ENCODE measurements around the gene VAV1.
A peak's percentile ranks its signal among the peaks of the same experiment; 100 is the strongest.
"Not testable (repeated sequence)": the region's sequence is repeated elsewhere in the genome, so short reads cannot be mapped to it uniquely, and the experiment has no call there.

VAV1 gene

GRCh38 chr19:6820237-6820636, 47.7 kb downstream of the VAV1 start:
- no peak for DNase-seq

DNA sequence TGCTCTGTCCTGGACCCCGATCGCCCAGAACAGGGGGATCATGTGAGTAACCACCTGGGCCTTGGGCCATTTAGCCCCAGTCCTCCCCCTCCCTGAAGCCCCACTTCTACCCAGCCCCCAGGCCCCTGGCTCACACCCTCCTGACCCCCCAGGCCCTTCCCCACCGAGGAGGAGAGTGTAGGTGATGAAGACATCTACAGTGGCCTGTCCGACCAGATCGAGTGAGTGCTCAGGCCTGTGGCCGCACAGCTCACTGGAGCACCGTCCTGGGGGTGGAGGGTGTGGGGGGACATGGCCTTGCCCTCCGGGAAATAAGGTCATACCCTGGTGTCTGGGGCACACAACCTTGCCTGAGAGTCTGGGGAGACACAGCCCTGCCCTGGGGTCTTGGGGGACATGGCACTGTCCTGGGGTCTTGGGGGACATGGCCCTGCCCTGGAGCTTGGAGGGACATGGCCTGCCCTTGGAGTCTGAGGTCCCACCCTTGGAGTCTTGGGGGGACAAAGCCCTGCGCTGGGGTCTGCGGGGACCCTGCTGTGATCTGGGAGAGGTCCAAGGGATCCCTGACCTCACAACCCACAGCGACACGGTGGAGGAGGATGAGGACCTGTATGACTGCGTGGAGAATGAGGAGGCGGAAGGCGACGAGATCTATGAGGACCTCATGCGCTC, 49.3 kb downstream of the VAV1 start:
- no peak for DNase-seq

DNA sequence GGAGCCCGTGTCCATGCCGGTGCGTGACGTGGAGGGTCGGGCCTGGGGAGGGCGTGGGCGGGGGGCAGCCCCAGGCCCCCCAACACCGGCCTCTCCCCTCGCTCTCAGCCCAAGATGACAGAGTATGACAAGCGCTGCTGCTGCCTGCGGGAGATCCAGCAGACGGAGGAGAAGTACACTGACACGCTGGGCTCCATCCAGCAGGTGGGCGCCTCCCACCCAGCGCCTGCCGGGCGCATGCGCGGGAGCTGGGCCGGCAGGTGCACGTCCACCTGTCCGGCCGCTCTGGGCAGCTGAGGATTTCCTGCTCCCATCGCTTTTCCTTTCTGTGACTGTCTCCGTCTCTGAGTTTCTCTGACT, 49.8 kb downstream of the VAV1 start:
- no peak for DNase-seq

- no peak for DNase-seq
Measured at GRCh38 chr19:6825076-6825774, 52.7 kb downstream of the VAV1 start.

DNA sequence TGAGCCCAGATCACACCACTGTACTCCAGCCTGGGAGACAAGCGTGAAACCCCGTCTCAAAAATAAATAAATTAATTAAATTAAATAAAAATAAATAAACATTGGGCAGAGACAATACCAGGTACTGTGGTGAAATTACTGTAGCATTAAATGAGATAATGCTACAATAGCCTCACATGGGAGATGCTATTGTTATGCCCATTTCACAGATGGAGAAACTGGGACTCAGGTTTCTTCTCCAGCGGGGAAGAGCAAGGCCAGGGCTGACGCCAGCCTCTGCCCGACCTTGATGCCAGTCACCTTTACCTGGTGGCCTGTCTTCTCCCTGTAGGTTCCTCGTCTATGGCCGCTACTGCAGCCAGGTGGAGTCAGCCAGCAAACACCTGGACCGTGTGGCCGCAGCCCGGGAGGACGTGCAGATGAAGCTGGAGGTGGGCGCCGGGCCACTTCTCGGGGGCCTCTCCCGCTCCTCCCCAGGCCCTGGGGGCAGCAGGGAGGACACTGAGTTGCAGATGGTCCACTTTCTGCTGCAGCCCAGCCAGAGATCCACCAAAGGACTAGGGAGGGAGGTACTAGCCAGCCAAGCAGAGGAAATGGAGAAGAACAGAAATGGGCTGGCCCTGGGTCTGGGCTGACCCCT, 53.9 kb downstream of the VAV1 start:
- no peak for DNase-seq

DNA sequence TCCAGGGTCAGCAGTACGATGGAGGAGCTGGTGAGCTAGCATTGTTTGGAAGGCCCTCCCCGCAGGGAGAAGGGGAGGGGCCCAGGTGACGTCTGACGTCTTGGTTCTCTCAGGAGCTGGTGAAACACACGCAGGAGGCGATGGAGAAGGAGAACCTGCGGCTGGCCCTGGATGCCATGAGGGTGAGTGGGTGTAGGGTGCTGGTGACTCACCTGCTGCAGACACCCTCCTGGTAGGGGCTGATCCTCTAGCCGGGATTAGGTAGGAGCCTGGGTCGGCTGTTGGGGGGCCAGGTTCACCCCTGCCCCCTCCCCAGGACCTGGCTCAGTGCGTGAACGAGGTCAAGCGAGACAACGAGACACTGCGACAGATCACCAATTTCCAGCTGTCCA, 55.8 kb downstream of the VAV1 start:
- no peak for DNase-seq

DNA sequence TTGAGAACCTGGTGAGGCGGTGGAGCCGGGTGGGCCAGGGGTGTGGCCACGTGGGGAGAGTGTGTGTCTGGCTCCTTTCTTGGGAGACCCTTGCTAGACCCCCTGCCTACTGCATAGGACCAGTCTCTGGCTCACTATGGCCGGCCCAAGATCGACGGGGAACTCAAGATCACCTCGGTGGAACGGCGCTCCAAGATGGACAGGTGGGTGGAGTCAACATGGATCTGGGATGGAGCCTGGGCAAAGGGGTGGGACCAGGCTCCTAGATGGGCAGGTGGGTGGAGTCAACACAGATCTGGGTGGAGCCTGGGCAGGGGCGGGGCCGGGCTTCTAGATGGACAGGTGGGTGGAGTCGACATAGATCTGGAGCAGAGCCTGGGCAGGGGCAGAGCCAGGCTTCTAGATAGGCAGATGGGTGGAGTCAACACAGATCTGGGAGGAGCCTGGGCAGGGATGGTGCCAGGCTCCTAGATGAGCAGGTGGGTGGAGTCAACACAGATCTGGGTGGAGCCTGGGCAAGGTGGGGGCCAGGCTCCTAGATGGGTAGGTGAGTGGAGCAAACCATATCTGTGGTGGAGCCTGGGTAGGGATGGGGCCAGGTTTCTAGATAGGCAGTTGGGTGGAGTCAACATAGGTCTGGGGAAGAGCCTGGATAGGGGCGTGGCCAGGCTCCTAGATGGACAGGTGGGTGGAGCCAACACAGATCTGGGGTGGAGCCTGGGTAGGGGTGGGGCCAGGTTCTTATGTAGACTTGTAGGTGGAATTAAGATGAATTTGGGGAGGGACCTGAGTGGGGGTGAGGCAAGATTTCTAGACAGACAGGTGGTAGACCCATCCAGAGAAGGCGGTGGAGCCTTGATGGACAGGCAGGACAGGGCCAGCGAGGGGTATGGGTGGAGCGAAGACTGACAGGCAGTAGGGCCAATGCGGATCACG, 56.5 kb downstream of the VAV1 start:
- peak; percentile 64 for DNase-seq

GRCh38 chr19:6829829-6830228, 57.3 kb downstream of the VAV1 start:
- not testable (repeated sequence) for DNase-seq

GRCh38 chr19:6831084-6831483, 58.6 kb downstream of the VAV1 start:
- not testable (repeated sequence) for DNase-seq

GRCh38 chr19:6832412-6832811, 59.9 kb downstream of the VAV1 start:
- no peak for DNase-seq

DNA sequence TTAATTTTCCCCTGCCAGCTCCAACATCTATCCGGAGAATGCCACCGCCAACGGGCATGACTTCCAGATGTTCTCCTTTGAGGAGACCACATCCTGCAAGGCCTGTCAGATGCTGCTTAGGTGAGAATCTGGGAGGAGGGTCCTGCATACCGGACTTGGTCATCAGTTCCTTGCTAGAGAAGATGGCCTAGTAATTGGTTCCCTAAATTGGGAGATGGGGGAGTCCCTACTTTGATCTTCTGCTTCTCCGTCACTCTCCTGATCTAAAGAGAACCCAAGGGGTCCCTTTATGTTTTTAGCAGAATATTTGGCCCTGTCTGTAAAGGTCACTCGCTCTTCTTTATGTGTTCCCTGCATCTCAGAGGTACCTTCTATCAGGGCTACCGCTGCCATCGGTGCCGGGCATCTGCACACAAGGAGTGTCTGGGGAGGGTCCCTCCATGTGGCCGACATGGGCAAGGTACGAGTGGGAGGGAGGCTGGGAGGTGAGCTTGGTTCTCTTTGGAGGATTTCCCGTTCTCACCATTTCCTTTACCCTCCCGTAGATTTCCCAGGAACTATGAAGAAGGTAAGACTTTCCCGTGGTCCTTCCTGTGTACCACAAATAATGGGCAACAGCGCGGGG, 60.8 kb downstream of the VAV1 start:
- DNase-seq, result no peak

DNA sequence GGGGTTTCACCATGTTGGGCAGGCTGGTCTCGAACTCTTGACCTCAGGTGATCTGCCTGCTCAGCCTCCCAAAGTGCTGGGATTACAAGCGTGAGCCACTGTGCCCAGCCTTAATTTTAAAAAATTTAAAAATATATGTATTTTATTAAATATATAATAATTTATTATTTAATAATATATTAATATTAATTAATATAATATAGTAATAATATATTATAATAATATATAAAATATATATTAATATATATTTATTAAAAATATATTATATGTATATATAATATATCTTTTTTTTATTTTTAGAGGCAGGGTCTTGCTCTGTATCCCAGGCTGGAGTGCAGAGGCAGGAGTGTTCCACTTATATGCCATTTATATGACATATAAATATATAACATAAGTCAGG, 61.9 kb downstream of the VAV1 start:
- DNase-seq, result no peak

- DNase-seq, result no peak
Measured at GRCh38 chr19:6835501-6835900, 63.0 kb downstream of the VAV1 start.

DNA sequence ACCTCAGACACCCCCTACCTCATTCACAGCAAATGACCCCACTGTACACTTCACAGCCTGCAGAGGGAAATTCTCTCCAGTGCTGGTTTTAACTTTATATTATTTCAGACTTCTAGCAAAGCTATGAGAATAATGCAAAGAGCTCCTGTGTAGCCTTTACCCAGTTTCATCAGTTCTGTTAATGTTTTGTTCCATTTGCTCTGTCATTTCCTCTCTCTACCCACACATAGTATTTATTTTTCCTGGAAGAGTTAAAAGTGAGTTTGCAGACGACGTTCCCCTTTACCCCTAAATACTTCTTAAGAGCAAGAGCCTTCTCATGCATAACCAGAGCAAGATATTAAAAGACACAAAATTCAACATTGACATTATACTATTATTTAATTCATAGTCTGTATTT, 65.0 kb downstream of the VAV1 start:
- no peak for DNase-seq

DNA sequence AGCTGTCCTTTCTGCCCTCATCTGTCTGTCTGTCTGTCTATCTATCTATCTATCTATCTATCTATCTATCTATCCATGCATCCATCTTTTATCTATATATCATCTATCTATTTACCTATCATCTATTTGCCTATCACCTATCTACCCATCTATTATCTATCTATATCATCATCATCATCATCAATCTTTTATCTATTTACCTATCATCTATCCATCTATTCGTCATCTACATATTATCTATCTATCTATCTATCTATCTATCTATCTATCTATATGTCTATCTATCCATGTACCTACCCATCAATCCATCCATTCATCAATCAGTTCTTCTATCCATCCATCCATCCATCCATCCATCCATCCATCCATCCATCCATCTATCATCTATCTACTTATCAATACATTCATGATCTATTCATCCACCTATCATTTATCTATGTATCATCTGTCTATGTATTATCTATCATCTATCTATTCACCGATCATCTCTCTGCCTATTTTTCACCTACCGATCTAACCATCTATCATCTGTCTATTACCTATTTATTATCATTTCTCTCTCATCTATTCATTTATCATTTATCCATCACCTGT, 65.7 kb downstream of the VAV1 start:
- no peak for DNase-seq

- DNase-seq, result no peak
Measured at GRCh38 chr19:6842871-6843607, 70.5 kb downstream of the VAV1 start.

- no peak for DNase-seq
Measured at GRCh38 chr19:6847828-6848200, 75.3 kb downstream of the VAV1 start.

DNA sequence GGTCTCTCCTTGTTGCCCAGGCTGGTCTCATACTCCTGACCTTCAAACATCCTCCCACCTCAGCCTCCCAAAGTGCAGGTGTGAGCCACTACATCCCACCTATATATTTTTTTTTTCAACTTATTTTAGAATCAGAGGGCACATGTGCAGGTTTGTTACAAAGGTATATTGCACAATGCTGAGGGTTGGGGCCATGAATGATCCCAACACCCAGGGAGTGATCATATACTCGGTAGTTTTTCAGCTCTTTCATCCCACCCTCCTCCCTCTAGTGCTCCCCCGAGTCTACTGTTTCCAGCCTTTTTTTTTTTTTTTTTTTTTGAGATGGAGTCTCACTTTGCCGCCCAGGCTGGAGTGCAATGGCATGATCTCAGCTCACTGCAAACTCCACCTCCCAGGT, 76.5 kb downstream of the VAV1 start:
- DNase-seq, result no peak

DNA sequence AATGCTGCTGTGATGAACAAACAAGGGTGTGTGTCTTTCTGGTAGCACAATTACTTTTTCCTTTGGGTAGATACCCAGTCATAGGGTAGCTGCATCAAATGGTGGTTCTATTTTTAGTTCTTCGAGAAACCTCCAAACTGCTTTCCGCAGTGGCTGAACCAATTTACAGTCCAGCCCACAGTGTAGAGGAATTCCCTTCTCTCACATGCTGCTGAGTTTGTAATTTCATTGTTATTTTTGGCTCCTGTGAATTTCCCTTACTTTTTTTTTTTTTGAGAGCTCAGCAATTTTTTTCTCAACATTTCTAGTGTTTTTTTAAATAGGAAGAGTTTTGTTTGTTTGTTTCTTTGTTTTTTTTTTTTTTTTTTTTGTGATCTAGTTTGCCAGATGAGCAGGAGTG, 77.4 kb downstream of the VAV1 start:
- no peak for DNase-seq

- no peak for DNase-seq
Measured at GRCh38 chr19:6851359-6851758, 78.9 kb downstream of the VAV1 start.

GRCh38 chr19:6852001-6852400, 79.5 kb downstream of the VAV1 start:
- DNase-seq, result no peak

DNA sequence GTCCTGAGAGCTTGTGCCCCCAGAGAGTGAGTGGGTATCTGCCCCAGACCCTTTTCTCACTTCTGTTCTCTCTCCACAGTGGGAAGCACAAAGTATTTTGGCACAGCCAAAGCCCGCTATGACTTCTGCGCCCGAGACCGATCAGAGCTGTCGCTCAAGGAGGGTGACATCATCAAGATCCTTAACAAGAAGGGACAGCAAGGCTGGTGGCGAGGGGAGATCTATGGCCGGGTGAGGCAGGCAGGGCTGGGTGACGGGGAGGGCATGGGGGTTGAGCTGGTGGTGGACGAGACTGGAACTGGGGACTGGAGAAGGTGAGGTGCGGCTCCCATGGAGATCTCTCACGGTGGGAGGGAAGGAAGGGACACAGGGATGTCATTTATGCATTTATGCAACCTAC, 81.4 kb downstream of the VAV1 start:
- DNase-seq, result no peak

All from stimulated activated CD4-positive, alpha-beta T cell treated with anti-CD3 and anti-CD28 coated beads, Interleukin-15, amount 100 ng/mL, for 24 hours (primary cell).